HG03378 (cell line): ENCODE results near the gene TMX3.
A peak's percentile ranks its signal among the peaks of the same experiment; 100 is the strongest.

Experiments
- ATAC-seq: cut with Tn5 transposase; IDR thresholded peaks from one replicate; pipeline ENCODE4 v1.9.1; 2021; ENCODE audit warnings: mild to moderate bottlenecking, moderate library complexity; ENCODE audit not compliant: unreplicated experiment

The TMX3 gene

GRCh38 chr18:68713796-68714195, 1.1 kb downstream of the TMX3 start:
- no peak for ATAC-seq

GRCh38 chr18:68713131-68713530, 1.8 kb downstream of the TMX3 start:
- no peak for ATAC-seq

- ATAC-seq: no peak
Observed at GRCh38 chr18:68707646-68708045, 7.3 kb downstream of the TMX3 start.

- no peak for ATAC-seq
Observed at GRCh38 chr18:68705119-68705518, 9.8 kb downstream of the TMX3 start.

GRCh38 chr18:68703326-68703725, 11.6 kb downstream of the TMX3 start:
- ATAC-seq: no peak

GRCh38 chr18:68701353-68701752, 13.6 kb downstream of the TMX3 start:
- ATAC-seq: no peak

GRCh38 chr18:68699043-68699442, 15.9 kb downstream of the TMX3 start:
- no peak for ATAC-seq

- ATAC-seq: no peak
Observed at GRCh38 chr18:68696937-68697336, 18.0 kb downstream of the TMX3 start.

- ATAC-seq: no peak
Observed at GRCh38 chr18:68694316-68694715, 20.6 kb downstream of the TMX3 start.

GRCh38 chr18:68693091-68693815, 21.7 kb downstream of the TMX3 start:
- ATAC-seq: no peak

- no peak for ATAC-seq
Observed at GRCh38 chr18:68679528-68679927, 35.4 kb downstream of the TMX3 start.

- ATAC-seq: peak; percentile 50
Observed at GRCh38 chr18:68676913-68677312, 38.0 kb downstream of the TMX3 start.

GRCh38 chr18:68667121-68667520, 47.8 kb downstream of the TMX3 start:
- no peak for ATAC-seq

- ATAC-seq: no peak
Observed at GRCh38 chr18:68666381-68666780, 48.5 kb downstream of the TMX3 start.

- ATAC-seq: no peak
Observed at GRCh38 chr18:68665628-68666027, 49.3 kb downstream of the TMX3 start.

GRCh38 chr18:68662754-68663153, 52.2 kb downstream of the TMX3 start:
- ATAC-seq: no peak

GRCh38 chr18:68660354-68661183, 54.3 kb downstream of the TMX3 start:
- no peak for ATAC-seq

GRCh38 chr18:68648191-68648590, 66.7 kb downstream of the TMX3 start:
- ATAC-seq: no peak

- ATAC-seq: no peak
Observed at GRCh38 chr18:68642003-68642402, 72.9 kb downstream of the TMX3 start.

- ATAC-seq: no peak
Observed at GRCh38 chr18:68640861-68641260, 74.0 kb downstream of the TMX3 start.

- no peak for ATAC-seq
Observed at GRCh38 chr18:68638613-68639012, 76.3 kb downstream of the TMX3 start.

GRCh38 chr18:68627812-68628211, 87.1 kb downstream of the TMX3 start:
- ATAC-seq: no peak
